Activated CD4-positive, alpha-beta T cell treated with anti-CD3 and anti-CD28 coated beads, Interleukin-2, Interleukin-6, amounts not matched to agents 100 ng/mL and 50 ng/mL, durations not matched to agents 16 hours and 8 hours (primary cell): ENCODE results near the gene FXR2.
"Not testable (repeated sequence)": the region's sequence is repeated elsewhere in the genome, so short reads cannot be mapped to it uniquely, and the experiment has no call there.

Experiments used
- DNase-seq: peaks from one replicate; pipeline ENCODE4 v3.0.0-alpha.2; 2020

FXR2 gene

DNA sequence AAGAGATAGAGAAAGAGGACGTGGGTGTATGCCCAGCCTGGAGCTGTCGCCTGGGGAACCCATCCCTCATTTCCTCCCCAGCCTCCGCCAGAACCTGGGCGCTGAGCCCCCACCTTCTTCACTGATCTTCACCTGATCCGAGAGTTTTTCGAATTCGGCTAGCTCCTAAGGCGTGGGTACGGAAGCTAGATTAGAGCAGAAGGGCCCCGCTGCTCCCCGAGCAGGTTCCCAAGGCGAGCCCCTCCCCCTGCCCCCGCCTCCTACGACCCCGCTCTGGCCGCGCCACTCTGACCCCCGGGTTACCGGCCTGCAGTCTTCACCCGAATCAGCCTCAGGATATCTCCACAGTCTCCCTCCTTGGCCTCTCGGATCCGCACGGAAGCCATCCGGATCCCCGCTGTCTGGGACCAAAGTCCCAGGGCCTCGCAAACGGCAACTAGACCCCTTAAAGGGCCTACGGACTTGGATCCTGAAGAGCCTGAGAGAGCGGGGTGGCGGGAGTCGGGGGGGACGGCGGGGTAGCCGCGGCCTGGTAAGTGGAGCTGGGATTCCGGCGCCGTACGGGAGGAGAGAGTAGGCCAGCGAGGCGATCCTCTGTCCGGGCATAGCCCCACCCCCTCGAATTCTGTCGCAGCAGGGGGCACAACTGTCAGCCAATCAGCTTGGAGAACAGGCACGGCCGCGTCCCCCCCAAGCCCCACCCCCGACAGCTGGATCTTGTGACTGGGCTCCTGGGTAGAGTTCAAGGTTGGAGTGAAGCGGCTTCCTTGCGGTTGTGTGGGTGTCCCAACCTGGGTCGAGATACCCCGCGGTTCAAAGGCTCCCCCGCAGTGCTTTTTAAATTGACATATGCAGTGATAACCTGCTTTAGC lies 12.8 kb upstream of the FXR2 start, which contains the start of gene SAT2:
TSS of gene SAT2 (minus strand) at position 572 of the 872 bp plus-strand sequence. CDS start at position 386, 186 bp downstream.
- peak; percentile 93 for DNase-seq

DNA sequence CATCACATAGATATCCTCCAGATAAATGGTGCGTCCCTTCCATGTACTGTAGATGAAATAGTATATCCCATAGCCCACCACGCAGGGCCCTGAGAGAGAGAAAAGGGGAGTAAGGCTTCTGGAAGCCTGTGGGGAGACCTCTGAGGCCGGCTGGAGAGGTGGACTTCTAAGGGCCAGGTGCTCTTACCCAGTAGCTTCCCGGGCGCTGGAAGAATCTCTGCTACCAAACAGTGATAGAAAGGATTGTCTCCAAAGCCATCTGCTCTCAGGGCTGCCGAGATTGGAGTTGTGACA lies 12.2 kb upstream of the FXR2 start:
- no peak for DNase-seq

DNA sequence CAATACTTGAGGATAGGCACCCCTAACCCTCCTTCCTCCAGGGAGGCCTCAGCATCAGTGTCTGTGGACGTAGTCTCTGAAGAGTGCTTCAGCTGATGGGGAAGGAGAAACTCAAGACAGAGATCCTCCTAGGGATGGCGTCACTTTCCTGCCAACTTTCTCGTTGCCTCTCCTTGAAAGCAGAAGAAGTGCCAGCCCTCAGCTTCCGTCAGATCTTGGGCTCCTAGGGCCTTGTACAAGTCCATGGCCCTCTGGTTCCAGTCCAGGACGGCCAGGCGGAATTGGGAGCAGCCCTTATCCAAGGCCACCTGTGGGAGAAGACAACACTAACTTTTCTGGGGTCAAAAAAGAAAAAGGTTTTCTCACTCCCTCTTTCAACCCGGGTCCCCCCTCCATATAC lies 11.6 kb upstream of the FXR2 start:
- no peak for DNase-seq

DNA sequence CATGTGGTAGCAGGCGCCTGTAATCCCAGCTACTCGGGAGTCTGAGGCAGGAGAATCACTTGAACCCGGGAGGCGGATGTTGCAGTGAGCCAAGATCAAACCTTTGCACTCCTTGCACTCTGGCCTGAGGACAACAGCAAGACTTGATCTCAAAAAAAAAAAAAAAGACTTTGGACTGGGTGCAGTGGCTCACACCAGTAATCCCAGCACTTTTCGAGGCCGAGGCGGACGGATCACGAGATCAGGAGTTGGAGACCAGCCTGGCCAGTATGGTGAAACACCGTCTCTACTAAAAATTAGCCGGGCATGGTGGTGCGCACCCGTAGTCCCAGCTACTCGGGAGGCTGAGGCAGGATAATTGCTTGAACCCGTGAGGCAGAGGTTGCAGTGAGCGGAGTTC lies 11.1 kb upstream of the FXR2 start:
- DNase-seq, result not testable (repeated sequence)

DNA sequence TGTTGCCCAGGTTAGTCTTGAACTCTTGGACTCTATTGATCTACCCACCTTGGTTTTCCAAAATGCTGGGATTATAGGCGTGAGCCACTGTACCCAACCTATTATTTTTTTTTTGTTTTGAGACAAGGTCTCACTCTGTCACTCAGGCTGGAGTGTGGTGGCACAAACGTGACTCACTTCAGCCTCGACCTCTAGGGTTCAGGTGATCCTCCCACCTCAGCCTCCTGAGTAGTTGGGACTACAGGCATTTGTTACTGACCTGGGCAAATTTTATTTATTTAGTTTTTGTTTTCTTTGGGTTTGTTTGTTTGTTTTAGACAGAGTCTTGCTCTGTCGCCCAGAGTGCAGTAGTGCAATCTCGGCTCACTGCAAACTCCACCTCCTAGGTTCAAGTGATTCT lies 9.0 kb upstream of the FXR2 start:
- no peak for DNase-seq

DNA sequence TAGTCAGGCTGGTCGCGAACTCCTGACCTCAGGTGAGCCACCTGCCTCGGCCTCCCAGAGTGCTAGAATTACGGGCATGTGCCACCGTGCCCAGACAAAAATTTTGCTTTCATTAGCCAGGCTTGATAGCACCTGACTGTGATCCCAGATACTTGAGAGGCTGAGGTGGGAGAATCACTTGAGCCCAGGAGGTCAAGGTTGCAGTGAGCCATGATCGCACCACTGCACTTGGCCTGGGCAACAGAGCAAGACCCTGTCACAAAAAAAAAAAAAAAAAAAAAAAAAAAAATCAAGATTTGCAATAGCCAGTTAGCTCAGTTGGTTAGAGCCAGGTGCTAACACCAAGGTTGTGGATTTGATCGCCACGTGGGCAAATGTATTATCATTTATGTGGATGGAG lies 6.1 kb upstream of the FXR2 start:
- DNase-seq, result no peak

DNA sequence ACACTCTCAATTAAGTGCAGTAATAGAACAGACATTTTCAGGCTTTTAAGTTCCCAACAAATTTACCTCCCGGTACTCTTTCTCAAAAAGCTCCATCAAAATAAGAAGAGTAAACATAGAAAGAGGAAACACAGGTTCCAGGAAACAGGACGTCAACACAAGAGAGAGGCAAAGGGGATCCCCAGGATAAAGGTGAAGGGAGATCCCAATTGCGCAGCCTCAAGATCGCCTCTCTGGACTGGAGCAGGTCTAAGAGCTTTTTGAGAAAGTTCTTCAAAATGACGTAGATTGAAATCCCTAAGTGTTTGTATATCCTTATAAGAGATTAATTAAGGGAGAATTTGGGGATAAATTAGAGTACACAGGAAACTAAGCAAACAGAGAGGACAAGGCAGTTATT lies 3.9 kb upstream of the FXR2 start:
- DNase-seq, result no peak

DNA sequence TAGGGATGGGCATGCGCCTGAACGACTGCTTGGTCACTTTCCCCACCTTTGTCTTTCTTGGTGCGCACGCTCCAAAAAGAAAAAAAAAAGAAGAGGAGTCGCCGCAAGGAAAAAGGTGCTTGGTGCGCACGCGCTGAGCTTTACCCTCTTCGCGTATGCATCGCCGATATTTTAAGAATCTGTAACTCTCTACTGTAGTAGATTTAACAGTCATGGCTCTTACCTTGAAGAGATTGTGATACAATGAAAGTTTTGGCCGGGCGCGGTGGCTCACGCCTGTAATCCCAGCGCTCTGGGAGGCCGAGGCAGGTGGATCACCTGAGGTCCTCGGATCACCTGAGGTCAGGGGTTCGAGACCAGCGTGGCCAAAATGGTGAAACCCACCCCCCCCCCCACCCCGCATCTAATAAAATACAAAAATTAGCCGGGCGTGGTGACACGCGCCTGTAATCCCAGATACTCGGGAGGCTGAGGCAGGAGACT lies 609 bp upstream of the FXR2 start:
- no peak for DNase-seq

DNA sequence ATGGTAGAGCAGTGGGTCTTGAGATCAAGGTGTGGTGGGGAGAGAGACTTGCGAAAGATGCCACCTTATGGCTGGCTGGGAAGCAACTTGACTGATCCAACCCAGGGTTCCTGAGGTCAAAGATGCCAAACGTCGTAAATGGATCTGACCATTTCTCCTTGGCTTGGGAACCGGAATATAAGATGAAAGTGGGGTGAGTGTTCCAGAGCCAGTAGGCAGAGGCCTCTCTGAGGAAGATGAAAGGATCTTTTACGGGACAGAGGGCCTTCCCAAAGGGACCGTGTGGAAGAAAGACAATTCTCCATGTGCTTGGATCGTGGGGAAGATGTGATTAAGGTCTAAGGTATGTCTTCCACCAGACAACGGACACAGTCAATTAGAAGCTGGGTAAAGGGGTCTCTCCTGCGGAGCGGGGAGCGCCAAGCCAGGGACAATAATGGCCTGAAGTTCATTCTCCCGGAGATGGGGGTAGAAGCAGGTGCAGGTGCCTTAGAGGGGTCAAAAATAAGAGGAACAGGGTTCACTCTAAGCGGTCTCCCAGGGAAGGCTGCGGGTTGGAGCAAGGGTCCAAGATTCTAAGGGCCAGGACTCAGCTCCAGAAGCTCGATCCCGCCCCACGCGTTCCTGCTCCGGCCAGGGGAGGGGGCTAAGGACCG lies 800 bp downstream of the FXR2 start:
- DNase-seq, result peak; percentile 17

DNA sequence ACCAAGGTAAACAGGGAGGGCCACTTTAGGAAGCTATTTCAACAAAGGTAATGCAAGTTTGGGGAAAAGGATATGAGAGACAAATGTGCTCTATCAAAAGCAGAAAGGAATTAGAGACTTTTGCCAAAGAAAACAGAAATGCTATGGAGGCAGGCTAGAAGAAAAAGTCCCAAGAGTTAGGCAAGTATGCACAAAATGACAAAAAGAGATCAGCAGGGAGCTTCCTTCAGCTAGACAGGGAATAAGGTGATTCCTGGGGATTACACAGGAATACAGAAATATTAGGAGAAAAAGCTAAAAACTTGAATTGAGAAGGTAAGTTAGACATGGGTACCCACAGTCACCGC lies 2.4 kb downstream of the FXR2 start:
- no peak for DNase-seq

DNA sequence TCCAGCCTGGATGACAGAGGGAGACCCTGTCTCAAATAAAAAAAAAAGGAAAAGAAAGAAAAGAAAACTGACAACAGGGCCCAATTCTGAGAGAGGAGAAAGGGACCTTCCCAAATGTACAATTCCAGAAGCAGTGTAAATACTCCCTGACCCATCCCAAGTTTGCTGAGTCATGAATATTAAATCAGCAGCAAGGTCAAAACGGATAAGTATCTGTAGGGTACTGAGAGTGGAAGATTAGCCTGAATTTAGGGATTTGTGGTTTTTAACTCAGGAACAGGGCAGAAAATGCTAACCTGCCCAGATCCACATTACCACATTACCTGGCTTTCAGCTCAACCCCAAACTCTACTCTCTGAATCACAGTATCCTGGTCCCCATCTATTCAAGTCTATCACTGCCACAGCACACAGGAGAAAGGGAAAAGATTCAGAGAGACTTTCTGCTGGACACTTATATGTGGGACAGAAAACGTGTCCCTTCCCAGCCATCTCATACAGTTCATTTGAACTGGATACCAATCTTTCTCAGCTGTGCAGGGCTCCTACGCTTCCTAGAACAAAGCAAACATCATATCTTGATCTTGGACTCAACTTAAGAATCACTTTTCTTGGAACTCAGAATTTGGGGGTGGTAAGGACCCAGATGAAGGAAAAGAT lies 2.9 kb downstream of the FXR2 start:
- DNase-seq, result no peak

DNA sequence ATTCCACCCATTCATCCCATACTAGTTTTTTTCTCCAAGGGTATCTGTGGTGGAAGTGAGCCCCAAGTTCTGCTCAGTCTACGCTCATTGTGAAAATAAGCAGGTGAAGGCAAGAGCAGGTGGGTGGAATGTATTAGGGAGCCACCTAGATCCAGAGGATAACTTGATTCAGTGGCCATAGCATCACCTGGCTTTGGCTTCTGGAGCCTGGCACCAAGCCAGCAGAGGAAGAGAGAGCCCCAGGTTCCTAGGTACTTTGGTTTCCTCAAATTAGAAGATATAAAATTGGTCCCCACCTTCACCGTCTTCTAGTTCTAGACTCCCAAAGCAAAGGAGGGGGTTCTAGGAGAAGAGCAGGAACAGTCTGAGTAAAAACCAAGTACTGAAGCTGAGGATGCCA lies 4.1 kb downstream of the FXR2 start:
- DNase-seq, result no peak

DNA sequence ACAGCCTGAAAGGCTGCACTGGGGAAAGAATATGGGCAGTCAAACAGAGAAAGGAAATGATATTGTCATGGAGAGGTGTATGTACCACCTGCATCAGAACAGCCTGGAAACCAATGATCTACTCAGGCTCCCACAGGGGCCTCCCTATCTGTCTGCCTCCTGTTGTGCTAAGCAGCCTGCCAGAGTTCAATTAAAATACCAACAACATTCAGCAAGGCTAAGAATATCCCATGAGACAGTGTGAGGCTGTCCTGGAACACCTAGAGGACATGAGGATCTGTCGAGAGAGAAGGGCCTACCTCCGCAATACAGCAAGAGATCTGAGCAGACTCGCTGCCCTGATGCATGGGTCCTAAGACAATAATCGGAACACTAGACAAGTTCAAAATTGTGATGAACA lies 8.4 kb downstream of the FXR2 start:
- DNase-seq, result no peak

DNA sequence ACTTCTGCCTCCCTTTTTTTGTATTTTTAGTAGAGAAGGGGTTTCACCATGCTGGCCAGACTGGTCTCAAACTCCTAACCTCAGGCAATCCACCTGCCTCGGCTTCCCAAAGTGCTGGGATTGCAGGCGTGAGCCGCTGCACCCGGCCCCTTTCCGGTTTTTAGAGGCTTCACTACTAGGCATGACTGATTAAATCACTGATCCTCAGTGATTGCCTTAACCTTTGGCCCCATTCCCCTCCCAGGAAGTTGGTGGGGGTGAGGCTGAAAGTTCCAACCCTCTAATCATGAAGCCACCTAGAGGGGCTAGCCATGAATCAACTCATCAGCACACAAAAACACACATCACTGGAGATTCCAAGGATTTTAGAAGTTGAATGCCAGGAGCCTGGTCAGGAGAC lies 17.1 kb downstream of the FXR2 start:
- not testable (repeated sequence) for DNase-seq

DNA sequence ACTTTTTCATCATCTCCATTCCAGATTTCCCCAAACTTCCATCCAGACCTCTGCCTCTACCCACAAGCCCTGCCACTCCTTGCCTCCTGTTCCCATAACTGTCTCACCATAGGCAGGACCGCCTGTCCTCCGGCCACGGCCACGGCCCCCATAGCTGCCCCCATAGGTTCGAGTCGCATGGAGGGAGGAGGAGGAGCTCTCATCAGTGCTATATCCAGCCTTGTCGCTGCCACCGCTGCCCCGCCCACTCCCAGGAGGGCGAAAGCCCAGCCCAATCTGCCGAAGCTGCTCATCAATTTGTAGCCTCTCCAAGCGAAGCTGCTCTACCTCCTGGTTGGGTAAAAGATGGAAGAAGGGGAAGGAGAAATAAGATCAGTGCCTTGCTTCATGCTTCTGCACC lies 21.4 kb downstream of the FXR2 start:
- DNase-seq, result no peak

DNA sequence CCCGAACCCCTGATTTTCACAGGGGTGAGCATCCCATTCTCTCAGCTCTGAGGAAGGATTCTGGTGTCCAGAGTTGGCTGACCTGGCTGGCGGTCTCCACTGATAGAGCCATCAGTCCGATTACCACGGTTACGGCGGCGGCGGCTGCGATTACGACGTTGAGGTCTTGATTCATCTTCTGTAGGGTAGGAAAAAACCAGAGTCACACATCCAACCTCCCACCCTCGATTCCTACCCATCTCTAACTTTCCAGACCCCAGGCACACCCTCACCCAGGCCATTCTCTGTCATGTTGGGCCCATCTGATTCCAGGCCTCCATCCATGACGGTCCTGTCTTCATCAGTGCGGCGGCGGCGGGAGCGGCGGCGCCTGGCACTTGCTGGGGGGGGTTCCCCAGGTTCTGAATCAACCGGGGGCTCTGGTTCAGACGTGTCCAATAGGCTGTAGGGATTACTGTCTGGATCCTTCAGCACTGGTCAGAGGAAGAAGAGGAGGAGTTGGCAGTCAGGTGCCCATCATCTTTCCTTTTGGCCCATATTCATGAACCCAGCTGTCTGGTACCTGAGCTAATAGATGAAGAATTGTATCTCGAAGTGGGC lies 22.2 kb downstream of the FXR2 start:
- DNase-seq, result no peak

DNA sequence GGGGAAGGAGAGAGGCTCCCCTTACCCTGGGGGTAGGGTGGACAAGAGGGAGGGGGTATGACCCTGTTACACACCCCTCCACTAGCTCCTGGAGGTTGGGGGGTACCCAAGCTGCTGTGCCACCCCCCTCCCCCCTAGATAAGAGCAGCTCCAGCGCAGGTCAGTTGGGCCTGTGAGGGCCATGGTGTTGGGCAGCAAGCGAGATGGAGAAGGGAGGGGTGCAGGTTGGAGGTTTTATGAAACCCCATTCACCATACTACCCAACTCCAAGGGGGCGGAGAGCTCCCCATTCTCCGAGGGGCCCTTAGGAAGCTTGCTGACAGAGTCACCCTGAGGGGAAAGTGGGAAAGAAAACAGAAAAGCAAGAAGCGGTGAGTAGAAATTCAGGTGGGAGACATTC lies 23.1 kb downstream of the FXR2 start:
- DNase-seq, result no peak

DNA sequence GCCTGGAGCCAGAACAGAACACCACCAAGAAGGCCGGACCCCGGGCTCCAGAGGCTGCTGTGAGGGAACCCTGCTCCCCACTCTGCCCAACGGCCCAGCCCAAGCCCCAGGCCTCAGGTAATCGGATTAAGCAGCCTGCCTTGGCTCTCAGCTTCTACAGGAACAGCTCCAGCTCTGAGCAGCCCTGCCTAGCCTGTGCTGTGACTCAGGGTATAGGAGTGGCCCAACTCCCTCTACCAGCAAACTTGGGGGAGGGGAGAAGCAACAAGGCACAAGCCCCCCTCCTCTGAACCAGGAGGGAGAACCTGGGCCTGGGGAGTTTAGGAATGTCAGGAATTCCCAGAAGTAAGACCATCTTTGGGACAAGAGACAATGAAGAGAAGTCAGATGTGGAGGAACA lies 24.0 kb downstream of the FXR2 start:
- no peak for DNase-seq

DNA sequence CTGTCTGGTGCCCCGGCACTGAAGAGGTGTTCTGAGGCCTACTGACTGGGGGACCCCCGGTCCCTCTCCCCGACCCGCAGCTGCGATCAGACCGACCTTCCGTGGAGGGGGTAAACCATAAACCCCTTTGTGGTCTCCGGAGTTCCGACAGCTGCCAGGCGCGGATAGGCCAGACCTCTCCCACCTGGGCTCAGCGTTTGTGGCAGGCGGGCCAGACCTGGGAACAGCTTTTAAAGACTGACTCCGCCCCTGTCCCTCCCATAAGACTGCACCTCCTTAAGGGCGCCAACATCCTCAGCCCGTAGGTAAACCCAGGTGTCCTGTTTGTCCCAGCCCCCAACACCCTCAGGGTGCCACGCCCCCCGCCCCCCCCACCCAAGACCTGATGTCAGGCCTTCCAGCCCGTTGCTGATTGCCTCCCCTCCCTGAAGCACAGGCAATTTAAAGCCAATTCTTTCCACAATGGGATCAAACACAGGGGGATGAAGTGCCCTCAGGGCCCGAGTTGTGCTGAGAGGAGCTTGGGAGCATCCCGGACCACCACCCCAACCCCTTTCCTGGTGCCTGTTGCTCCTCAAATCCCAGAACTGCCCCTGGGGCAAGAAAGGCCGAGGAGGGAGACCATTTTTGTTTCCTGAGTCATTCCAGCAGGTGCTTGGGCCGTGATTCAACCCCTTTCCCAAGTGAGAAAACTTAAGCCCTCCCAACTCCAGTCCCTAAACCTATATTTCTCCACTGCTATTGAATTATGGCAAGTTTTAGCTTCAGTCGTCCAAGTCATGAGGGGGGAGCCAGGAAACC lies 24.6 kb downstream of the FXR2 start, which contains the start of gene SOX15:
TSS of gene SOX15 (minus strand) at position 204 of the 801 bp plus-strand sequence. CDS start 418 bp downstream, outside the sequence.
- no peak for DNase-seq

DNA sequence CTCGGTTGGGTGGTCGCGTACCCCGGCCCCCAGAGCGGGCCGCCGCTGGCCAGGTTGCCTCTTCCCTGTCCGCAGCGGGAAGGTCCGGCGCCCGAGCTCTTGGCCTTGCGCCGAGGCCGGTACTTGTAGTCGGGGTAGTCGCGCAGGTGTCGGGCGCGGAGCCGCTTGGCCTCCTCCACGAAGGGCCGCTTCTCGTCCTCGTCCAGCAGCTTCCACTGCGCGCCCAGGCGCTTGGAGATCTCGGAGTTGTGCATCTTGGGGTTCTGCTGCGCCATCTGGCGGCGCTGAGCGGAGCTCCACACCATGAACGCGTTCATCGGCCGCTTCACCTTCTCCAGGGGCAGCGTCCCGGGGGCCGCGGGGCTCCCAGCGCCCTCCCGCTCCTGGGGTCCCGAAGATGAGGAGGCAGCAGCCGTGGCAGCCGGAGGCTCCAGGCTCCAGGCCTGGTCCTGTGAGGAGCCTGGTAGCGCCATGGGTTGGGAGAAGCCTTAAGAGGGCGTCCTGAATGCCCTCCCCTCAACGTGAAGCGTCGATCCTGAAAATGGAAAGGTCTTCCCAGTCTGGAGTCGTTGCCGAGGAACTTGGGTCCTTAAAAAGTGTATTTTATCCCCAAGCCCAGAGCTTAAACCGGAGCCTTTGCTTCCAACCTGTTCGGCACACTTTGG lies 25.4 kb downstream of the FXR2 start:
- peak; percentile 74 for DNase-seq

DNA sequence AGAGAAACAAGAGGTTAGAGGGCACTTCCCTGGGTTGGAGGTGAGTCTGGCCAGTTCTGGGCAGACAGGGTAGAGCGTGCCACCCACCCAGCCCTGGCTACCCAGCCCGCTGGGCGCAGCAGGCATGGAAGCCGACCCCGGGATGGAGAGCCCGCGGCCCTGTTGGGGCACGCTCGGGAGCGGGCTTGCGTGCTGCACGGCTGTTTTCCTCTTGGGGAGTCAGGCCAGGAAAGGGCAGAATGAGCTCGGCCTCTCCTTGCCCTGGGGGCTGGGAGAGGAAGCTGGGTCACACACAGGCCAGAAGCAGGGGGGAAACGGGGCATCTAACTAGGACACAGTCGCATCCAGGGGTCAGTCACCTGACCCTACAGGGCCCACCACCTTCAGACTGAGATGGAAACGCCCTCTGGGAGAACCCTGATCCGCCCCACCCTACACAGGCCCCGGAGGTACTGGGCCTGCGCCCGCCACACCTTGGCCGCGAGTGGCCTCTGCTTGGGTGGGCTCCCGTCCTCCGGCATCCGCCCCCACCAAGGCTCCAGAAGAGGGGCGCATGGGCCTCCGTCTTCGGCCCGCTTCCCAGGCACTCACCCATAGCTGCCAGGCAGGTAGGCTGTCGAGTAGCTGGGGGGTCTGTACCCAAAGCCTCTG lies 26.0 kb downstream of the FXR2 start:
- no peak for DNase-seq
